Measurements from ENCODE around the gene STAG2.
"Not testable (repeated sequence)": the region's sequence is repeated elsewhere in the genome, so short reads cannot be mapped to it uniquely, and the experiment has no call there.

STAG2 gene

GRCh38 chrX:124045109-124045508, 83.6 kb downstream of the STAG2 start:
- no peak for DNase-seq

- DNase-seq, result not testable (repeated sequence)
Measured at GRCh38 chrX:124084417-124084816, 122.9 kb downstream of the STAG2 start.

GRCh38 chrX:124085063-124085462, 123.6 kb downstream of the STAG2 start:
- DNase-seq, result no peak

GRCh38 chrX:124086411-124086810, 124.9 kb downstream of the STAG2 start:
- no peak for DNase-seq

- DNase-seq, result no peak
Measured at GRCh38 chrX:124087000-124087746, 125.7 kb downstream of the STAG2 start.

GRCh38 chrX:124093222-124093621, 131.7 kb downstream of the STAG2 start:
- no peak for DNase-seq

GRCh38 chrX:124097116-124097515, 135.6 kb downstream of the STAG2 start:
- no peak for DNase-seq

- no peak for DNase-seq
Measured at GRCh38 chrX:124098089-124098488, 136.6 kb downstream of the STAG2 start.

- no peak for DNase-seq
Measured at GRCh38 chrX:124103966-124104365, 142.5 kb downstream of the STAG2 start.

GRCh38 chrX:124104512-124104911, 143.0 kb downstream of the STAG2 start:
- DNase-seq, result not testable (repeated sequence)

- no peak for DNase-seq
Measured at GRCh38 chrX:124113621-124114600, 152.4 kb downstream of the STAG2 start.

- no peak for DNase-seq
Measured at GRCh38 chrX:124117325-124117724, 155.8 kb downstream of the STAG2 start.

- no peak for DNase-seq
Measured at GRCh38 chrX:124125471-124125870, 164.0 kb downstream of the STAG2 start.

- no peak for DNase-seq
Measured at GRCh38 chrX:124127496-124127895, 166.0 kb downstream of the STAG2 start.

- not testable (repeated sequence) for DNase-seq
Measured at GRCh38 chrX:124132437-124132836, 170.9 kb downstream of the STAG2 start.

- DNase-seq, result no peak
Measured at GRCh38 chrX:124145749-124146148, 184.2 kb downstream of the STAG2 start.

- DNase-seq, result no peak
Measured at GRCh38 chrX:124151195-124151594, 189.7 kb downstream of the STAG2 start.

Data from femur (tissue), 1 donor.